SH-SY5Y (cell line): ENCODE results near the gene MLXIP.

ENCODE experiments used
- GATA2 ChIP-seq: IDR thresholded peaks from 2 replicates; pipeline ENCODE4 v1.6.1; 2011; ENCODE audit warnings: mild to moderate bottlenecking, low read depth, low read length
- GATA3 ChIP-seq: IDR thresholded peaks from 2 replicates; pipeline ENCODE4 v1.6.1; 2011; ENCODE audit warnings: low read depth, mild to moderate bottlenecking, low read length, moderate library complexity

DNA sequence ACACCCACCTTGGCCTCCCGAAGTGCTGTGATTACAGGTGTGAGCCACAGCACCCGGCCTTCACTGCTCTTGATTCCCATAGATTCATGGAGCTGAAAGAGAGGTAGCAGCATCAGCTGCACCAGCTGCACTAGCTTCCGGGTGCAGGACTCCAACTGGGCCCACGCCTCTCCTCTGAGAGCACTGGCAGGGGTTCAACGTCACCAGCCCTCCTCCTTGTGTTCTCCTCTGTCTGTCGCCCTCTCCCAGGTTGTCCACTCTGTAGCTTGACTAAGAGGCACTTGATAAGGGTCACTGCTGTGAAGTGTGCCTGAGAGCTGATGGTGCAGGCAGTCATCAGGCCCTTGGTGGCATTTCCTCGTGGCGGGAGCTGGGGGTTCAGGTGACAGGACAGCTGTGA, 28.3 kb downstream of the MLXIP start:
- TF ChIP-seq GATA2 (no peak), GATA3 (no peak)
